ENCODE data around the gene PEX3.

The PEX3 gene

GRCh38 chr6:143536461-143536865 lies 85.9 kb downstream of the PEX3 start:
- H3K4me3 ChIP-seq (ENCODE audit: low read depth, low read length), result peak overlapping the region; percentile 51
- no peak for TF ChIP-seq CTCF (IDR thresholded peaks at IDR 0.05; ENCODE audit: control insufficient read depth, extremely low read depth, insufficient read depth)
- no peak for DNase-seq (ENCODE audit: low read depth)

GRCh38 chr6:143536866-143537691 lies 86.5 kb downstream of the PEX3 start:
- TF ChIP-seq CTCF (IDR thresholded peaks at IDR 0.05; ENCODE audit: control insufficient read depth, extremely low read depth, insufficient read depth), result peak; percentile 46
- H3K4me3 ChIP-seq (ENCODE audit: low read depth, low read length), result peak overlapping the region; percentile 52
- DNase-seq (ENCODE audit: low read depth), result peak; percentile 23

GRCh38 chr6:143538374-143538773 lies 87.8 kb downstream of the PEX3 start:
- no peak overlapping the region for H3K4me3 ChIP-seq (ENCODE audit: low read depth, low read length)
- no peak for DNase-seq (ENCODE audit: low read depth)
- no peak for TF ChIP-seq CTCF (IDR thresholded peaks at IDR 0.05; ENCODE audit: control insufficient read depth, extremely low read depth, insufficient read depth)

GRCh38 chr6:143539106-143539505 lies 88.5 kb downstream of the PEX3 start:
- H3K4me3 ChIP-seq (ENCODE audit: low read depth, low read length), result no peak overlapping the region
- no peak for DNase-seq (ENCODE audit: low read depth)
- no peak for TF ChIP-seq CTCF (IDR thresholded peaks at IDR 0.05; ENCODE audit: control insufficient read depth, extremely low read depth, insufficient read depth)

- no peak for TF ChIP-seq CTCF (IDR thresholded peaks at IDR 0.05; ENCODE audit: control insufficient read depth, extremely low read depth, insufficient read depth)
- DNase-seq (ENCODE audit: low read depth), result no peak
- H3K4me3 ChIP-seq (ENCODE audit: low read depth, low read length), result no peak overlapping the region
Measured at GRCh38 chr6:143539734-143540133, 89.1 kb downstream of the PEX3 start.

GRCh38 chr6:143540192-143540591 lies 89.6 kb downstream of the PEX3 start:
- no peak for TF ChIP-seq CTCF (IDR thresholded peaks at IDR 0.05; ENCODE audit: control insufficient read depth, extremely low read depth, insufficient read depth)
- no peak for DNase-seq (ENCODE audit: low read depth)
- H3K4me3 ChIP-seq (ENCODE audit: low read depth, low read length), result no peak overlapping the region

Measured in LNCaP clone FGC (cell line).